K562 (cell line): ENCODE results near the gene ANKRD44.

Source experiments
- BACH1 ChIP-seq: fragments of 200-800 bp; sonication (Bioruptor generic); IDR thresholded peaks from 2 replicates; pipeline ENCODE4 v1.6.1; 2016; ENCODE audit warnings: missing genetic modification characterization, missing compliant biosample characterization
- ESRRA ChIP-seq: fragments of 450-650 bp; IDR thresholded peaks from 2 replicates; pipeline ENCODE4 v1.6.1; 2014; ENCODE audit warnings: low read depth, mild to moderate bottlenecking, moderate library complexity, borderline replicate concordance
- HNRNPL ChIP-seq: fragments of 200-400 bp; formaldehyde crosslinking; IDR thresholded peaks from 2 replicates; pipeline ENCODE4 v1.6.1; 2017; ENCODE audit warnings: low read depth, mild to moderate bottlenecking, low read length
- MIER1 ChIP-seq: fragments of 450-650 bp; IDR thresholded peaks from 2 replicates; pipeline ENCODE4 v1.6.1; 2016; ENCODE audit warnings: antibody characterized with exemption, mild to moderate bottlenecking, low read depth
- POLR2A ChIP-seq: fragments of 450-650 bp; conservative IDR thresholded peaks from 2 replicates; pipeline ENCODE4 v1.6.1; 2016
- RBM39 ChIP-seq: fragments of 200-400 bp; formaldehyde crosslinking; optimal IDR thresholded peaks from 2 replicates; pipeline ENCODE3; 2018; ENCODE audit warnings: low read depth, low read length
- TF ChIP-seq, protein P1 (sequence below), 3 experiments: IDR thresholded peaks in 2 of 3; conservative IDR thresholded peaks in 1 of 3; 2 replicates each; pipeline ENCODE4 v1.5.1; 2011 to 2012; ENCODE audit warnings: low read length in 3 of 3, mild to moderate bottlenecking in 3 of 3, control low read depth in 2 of 3, improper control_type of control experiment in 1 of 3, inconsistent platforms in 1 of 3, low read depth in 1 of 3, mixed read lengths in 1 of 3, moderate library complexity in 1 of 3; ENCODE audit not compliant: insufficient read depth in 2 of 3
- TF ChIP-seq, protein P2 (sequence below): fragments of 450-650 bp; IDR thresholded peaks from 2 replicates; pipeline ENCODE4 v1.6.1; 2017; ENCODE audit warnings: mild to moderate bottlenecking, moderate library complexity

DNA sequence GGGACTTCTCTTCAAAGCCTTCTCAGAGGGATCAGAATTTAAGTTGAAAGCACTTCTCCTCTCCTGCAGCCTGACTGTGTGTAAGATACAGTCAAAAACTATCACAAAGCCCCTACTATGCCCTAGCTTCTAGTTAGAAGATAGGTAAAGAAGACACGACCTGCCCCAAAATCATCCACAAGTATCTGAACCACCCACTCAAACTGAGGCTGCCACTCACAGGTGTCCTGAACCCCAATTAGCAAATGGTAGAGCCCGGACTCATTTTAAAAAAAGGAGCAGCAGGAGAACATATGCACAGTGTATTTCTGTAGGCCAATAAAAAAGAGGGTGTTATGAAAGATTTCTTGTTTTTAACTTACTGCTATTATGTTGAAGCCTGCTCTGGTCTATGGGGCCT is 74.4 kb downstream of the ANKRD44 start:
- TF ChIP-seq, protein P1, sequence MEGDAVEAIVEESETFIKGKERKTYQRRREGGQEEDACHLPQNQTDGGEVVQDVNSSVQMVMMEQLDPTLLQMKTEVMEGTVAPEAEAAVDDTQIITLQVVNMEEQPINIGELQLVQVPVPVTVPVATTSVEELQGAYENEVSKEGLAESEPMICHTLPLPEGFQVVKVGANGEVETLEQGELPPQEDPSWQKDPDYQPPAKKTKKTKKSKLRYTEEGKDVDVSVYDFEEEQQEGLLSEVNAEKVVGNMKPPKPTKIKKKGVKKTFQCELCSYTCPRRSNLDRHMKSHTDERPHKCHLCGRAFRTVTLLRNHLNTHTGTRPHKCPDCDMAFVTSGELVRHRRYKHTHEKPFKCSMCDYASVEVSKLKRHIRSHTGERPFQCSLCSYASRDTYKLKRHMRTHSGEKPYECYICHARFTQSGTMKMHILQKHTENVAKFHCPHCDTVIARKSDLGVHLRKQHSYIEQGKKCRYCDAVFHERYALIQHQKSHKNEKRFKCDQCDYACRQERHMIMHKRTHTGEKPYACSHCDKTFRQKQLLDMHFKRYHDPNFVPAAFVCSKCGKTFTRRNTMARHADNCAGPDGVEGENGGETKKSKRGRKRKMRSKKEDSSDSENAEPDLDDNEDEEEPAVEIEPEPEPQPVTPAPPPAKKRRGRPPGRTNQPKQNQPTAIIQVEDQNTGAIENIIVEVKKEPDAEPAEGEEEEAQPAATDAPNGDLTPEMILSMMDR (IDR thresholded peaks at IDR 0.05 in 2 of 3, conservative IDR thresholded peaks at IDR 0.05 in 1 of 3; ENCODE audit: insufficient read depth in 2 of 3, low read depth in 1 of 3, low read length in 3 of 3) = no peak
- TF ChIP-seq BACH1 (tag) (no peak), MIER1 (no peak), RBM39 (no peak), POLR2A (no peak), HNRNPL (no peak), ESRRA (no peak)
- TF ChIP-seq, protein P2, sequence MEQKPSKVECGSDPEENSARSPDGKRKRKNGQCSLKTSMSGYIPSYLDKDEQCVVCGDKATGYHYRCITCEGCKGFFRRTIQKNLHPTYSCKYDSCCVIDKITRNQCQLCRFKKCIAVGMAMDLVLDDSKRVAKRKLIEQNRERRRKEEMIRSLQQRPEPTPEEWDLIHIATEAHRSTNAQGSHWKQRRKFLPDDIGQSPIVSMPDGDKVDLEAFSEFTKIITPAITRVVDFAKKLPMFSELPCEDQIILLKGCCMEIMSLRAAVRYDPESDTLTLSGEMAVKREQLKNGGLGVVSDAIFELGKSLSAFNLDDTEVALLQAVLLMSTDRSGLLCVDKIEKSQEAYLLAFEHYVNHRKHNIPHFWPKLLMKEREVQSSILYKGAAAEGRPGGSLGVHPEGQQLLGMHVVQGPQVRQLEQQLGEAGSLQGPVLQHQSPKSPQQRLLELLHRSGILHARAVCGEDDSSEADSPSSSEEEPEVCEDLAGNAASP = no peak
